Skeletal muscle cell (primary cell): ENCODE measurements around the gene KCNS1.
"Not testable (repeated sequence)": the region's sequence is repeated elsewhere in the genome, so short reads cannot be mapped to it uniquely, and the experiment has no call there.

Experiments used
- DNase-seq: peaks from one replicate; pipeline ENCODE4 v3.0.0-alpha.2; 2010; ENCODE audit warnings: low read depth
- H3K4me3 ChIP-seq: 2 replicates; pipeline ENCODE4 v1.5.1; 2011; ENCODE audit warnings: low read depth, mild to moderate bottlenecking, control low read depth, low read length, moderate library complexity

Gene KCNS1

GRCh38 chr20:45085289-45085688 is 15.6 kb downstream of the KCNS1 start:
- DNase-seq: no peak
- no peak overlapping the region for H3K4me3 ChIP-seq

- no peak for DNase-seq
- H3K4me3 ChIP-seq: no peak overlapping the region
These were observed 17.8 kb downstream of the KCNS1 start for GRCh38 chr20:45083127-45083526.

GRCh38 chr20:45082468-45082867 is 18.5 kb downstream of the KCNS1 start:
- H3K4me3 ChIP-seq: no peak overlapping the region

GRCh38 chr20:45080867-45081624 is 19.9 kb downstream of the KCNS1 start:
- DNase-seq: no peak
- no peak overlapping the region for H3K4me3 ChIP-seq

More at GRCh38 chr20:45082468-45082867, 18.5 kb downstream of the KCNS1 start:
- no peak for DNase-seq

GRCh38 chr20:45077559-45077958 is 23.4 kb downstream of the KCNS1 start:
- no peak overlapping the region for H3K4me3 ChIP-seq
- no peak for DNase-seq

GRCh38 chr20:45073221-45073620 is 27.7 kb downstream of the KCNS1 start:
- no peak for DNase-seq
- H3K4me3 ChIP-seq: no peak overlapping the region

GRCh38 chr20:45072066-45072465 is 28.9 kb downstream of the KCNS1 start:
- no peak for DNase-seq
- no peak overlapping the region for H3K4me3 ChIP-seq

- DNase-seq: no peak
- H3K4me3 ChIP-seq: no peak overlapping the region
These were observed 29.8 kb downstream of the KCNS1 start for GRCh38 chr20:45070932-45071632.

GRCh38 chr20:45069261-45069660 is 31.7 kb downstream of the KCNS1 start:
- DNase-seq: no peak
- no peak overlapping the region for H3K4me3 ChIP-seq

GRCh38 chr20:45067558-45067957 is 33.4 kb downstream of the KCNS1 start:
- DNase-seq: no peak
- H3K4me3 ChIP-seq: no peak overlapping the region

GRCh38 chr20:45067087-45067486 is 33.8 kb downstream of the KCNS1 start:
- no peak overlapping the region for H3K4me3 ChIP-seq
- DNase-seq: no peak

- H3K4me3 ChIP-seq: no peak overlapping the region
- DNase-seq: no peak
These were observed 34.6 kb downstream of the KCNS1 start for GRCh38 chr20:45066372-45066771.

- no peak overlapping the region for H3K4me3 ChIP-seq
- DNase-seq: no peak
These were observed 36.1 kb downstream of the KCNS1 start for GRCh38 chr20:45064812-45065211.

- H3K4me3 ChIP-seq, DNase-seq: not testable (repeated sequence)
These were observed 37.8 kb downstream of the KCNS1 start for GRCh38 chr20:45063107-45063506.

- peak; percentile 72 for DNase-seq
- H3K4me3 ChIP-seq: no peak overlapping the region
These were observed 39.7 kb downstream of the KCNS1 start for GRCh38 chr20:45061244-45061643.

- no peak overlapping the region for H3K4me3 ChIP-seq
- no peak for DNase-seq
These were observed 40.6 kb downstream of the KCNS1 start for GRCh38 chr20:45060294-45060693.

GRCh38 chr20:45059022-45059728 is 41.8 kb downstream of the KCNS1 start:
- no peak for DNase-seq
- H3K4me3 ChIP-seq: no peak overlapping the region

- no peak overlapping the region for H3K4me3 ChIP-seq
- DNase-seq: no peak
These were observed 42.6 kb downstream of the KCNS1 start for GRCh38 chr20:45058168-45058850.

- no peak overlapping the region for H3K4me3 ChIP-seq
- DNase-seq: no peak
These were observed 44.3 kb downstream of the KCNS1 start for GRCh38 chr20:45056473-45057173.
